HL-60 (cell line): ENCODE data around the gene HS6ST2.

Experiments
- DNase-seq, 2 experiments: peaks; one replicate each; pipeline ENCODE4 v3.0.0-alpha.2; 2010 to 2020; ENCODE audit warnings: low read depth in 1 of 2, low spot score in 1 of 2
- H3K27ac ChIP-seq: fragments of 250-450 bp; sonication (Bioruptor Pico); replicated peaks from 2 replicates; pipeline ENCODE4 v1.5.1; 2020; ENCODE audit warnings: mild to moderate bottlenecking, moderate library complexity
- H3K27me3 ChIP-seq: fragments of 250-450 bp; sonication (Bioruptor Pico); 2 replicates; pipeline ENCODE4 v1.5.1; 2021; ENCODE audit warnings: mild to moderate bottlenecking, moderate library complexity; ENCODE audit not compliant: insufficient read depth, poor library complexity, severe bottlenecking
- H3K4me3 ChIP-seq: replicated peaks from 2 replicates; pipeline ENCODE4 v1.5.1; 2011; ENCODE audit warnings: mild to moderate bottlenecking, control low read depth, low read length; ENCODE audit not compliant: insufficient read depth
- CTCF ChIP-seq: IDR thresholded peaks from one replicate; pipeline ENCODE4 v1.5.1; 2011; ENCODE audit warnings: low read length, control low read depth, inconsistent platforms; ENCODE audit not compliant: insufficient read depth
- GABPA ChIP-seq: IDR thresholded peaks from 2 replicates; pipeline ENCODE4 v1.6.1; 2012; ENCODE audit warnings: low read depth
- POLR2AphosphoS5 ChIP-seq: IDR thresholded peaks from 2 replicates; pipeline ENCODE4 v1.6.1; 2012; ENCODE audit warnings: low read depth
- REST ChIP-seq: IDR thresholded peaks from 2 replicates; pipeline ENCODE4 v1.6.1; 2012; ENCODE audit warnings: low read depth; ENCODE audit not compliant: insufficient replicate concordance
- SPI1 ChIP-seq: IDR thresholded peaks from 2 replicates; pipeline ENCODE4 v1.6.1; 2012; ENCODE audit warnings: low read depth, mild to moderate bottlenecking, borderline replicate concordance

Gene HS6ST2

GRCh38 chrX:132957211-132958090, 978 bp downstream of the HS6ST2 start:
- no peak for DNase-seq
- Histone ChIP-seq H3K27me3 (no peaks in the 10 kb centered on the region), H3K4me3 (no peak overlapping the region), H3K27ac (no peak overlapping the region)
- TF ChIP-seq POLR2AphosphoS5: no peak
- no peak for TF ChIP-seq CTCF
- TF ChIP-seq REST: no peak
- no peak for TF ChIP-seq GABPA

GRCh38 chrX:132956421-132957210, 1.8 kb downstream of the HS6ST2 start:
- Histone ChIP-seq H3K4me3 (no peak overlapping the region), H3K27ac (no peak overlapping the region), H3K27me3 (no peaks in the 10 kb centered on the region)
- TF ChIP-seq REST (no peak), CTCF (no peak), POLR2AphosphoS5 (no peak), SPI1 (no peak), GABPA (no peak)
- DNase-seq: no peak

- no peaks in the 10 kb centered on the region for H3K27me3 ChIP-seq
- no peak overlapping the region for H3K27ac ChIP-seq
- no peak overlapping the region for H3K4me3 ChIP-seq
- no peak for DNase-seq
- TF ChIP-seq REST (no peak), GABPA (no peak), POLR2AphosphoS5 (no peak), CTCF (no peak), SPI1 (no peak)
Observed at GRCh38 chrX:132955690-132956089, 2.7 kb downstream of the HS6ST2 start.
